KOPT-K1 (cell line): ENCODE data around the gene ANKFN1.

ENCODE experiments used
- H3K27ac ChIP-seq: fragments of 200-600 bp; sonication (generic); 2 replicates; pipeline ENCODE4 v1.5.1; 2016; ENCODE audit warnings: antibody characterized with exemption, mild to moderate bottlenecking, low read depth, low read length; ENCODE audit not compliant: poor library complexity, severe bottlenecking
- H3K36me3 ChIP-seq: fragments of 200-600 bp; sonication (generic); 2 replicates; pipeline ENCODE4 v1.5.1; 2017; ENCODE audit warnings: antibody characterized with exemption, mild to moderate bottlenecking, low read length, moderate library complexity; ENCODE audit not compliant: insufficient read depth
- H3K9me3 ChIP-seq: fragments of 200-600 bp; sonication (generic); 2 replicates; pipeline ENCODE4 v1.5.1; 2017; ENCODE audit warnings: antibody characterized with exemption, low read length, mild to moderate bottlenecking; ENCODE audit not compliant: insufficient read depth, poor library complexity, severe bottlenecking

Gene ANKFN1

GRCh38 chr17:56475116-56475515, 321.8 kb downstream of the ANKFN1 start:
- Histone ChIP-seq H3K36me3 (peaks cover 11% of the 10 kb centered on the region), H3K9me3 (peaks cover 21% of the 10 kb centered on the region), H3K27ac (no peak overlapping the region)

- H3K36me3 ChIP-seq: peaks cover 8% of the 10 kb centered on the region
- H3K27ac ChIP-seq: peak overlapping the region; percentile 8
- H3K9me3 ChIP-seq: peaks cover 7% of the 10 kb centered on the region
Measured at GRCh38 chr17:56478836-56479447, 325.7 kb downstream of the ANKFN1 start.

GRCh38 chr17:56480501-56480900, 327.2 kb downstream of the ANKFN1 start:
- Histone ChIP-seq H3K27ac (no peak overlapping the region), H3K36me3 (peaks cover 5% of the 10 kb centered on the region), H3K9me3 (peaks cover 7% of the 10 kb centered on the region)

- Histone ChIP-seq H3K36me3 (peaks cover 5% of the 10 kb centered on the region), H3K27ac (no peak overlapping the region), H3K9me3 (no peaks in the 10 kb centered on the region)
Measured at GRCh38 chr17:56481659-56482058, 328.4 kb downstream of the ANKFN1 start.

- H3K27ac ChIP-seq: no peak overlapping the region
- no peaks in the 10 kb centered on the region for H3K9me3 ChIP-seq
- peaks cover 5% of the 10 kb centered on the region; the same call in 1 of the 2 replicates for H3K36me3 ChIP-seq
Measured at GRCh38 chr17:56482229-56482628, 329.0 kb downstream of the ANKFN1 start.

GRCh38 chr17:56486732-56487131, 333.5 kb downstream of the ANKFN1 start:
- H3K9me3 ChIP-seq: no peaks in the 10 kb centered on the region
- H3K36me3 ChIP-seq: peaks cover 5% of the 10 kb centered on the region; the same call in 1 of the 2 replicates
- no peak overlapping the region for H3K27ac ChIP-seq

GRCh38 chr17:56488800-56489199, 335.5 kb downstream of the ANKFN1 start:
- Histone ChIP-seq H3K9me3 (no peaks in the 10 kb centered on the region), H3K27ac (no peak overlapping the region), H3K36me3 (no peaks in the 10 kb centered on the region)

GRCh38 chr17:56489980-56490379, 336.7 kb downstream of the ANKFN1 start:
- H3K9me3 ChIP-seq: no peaks in the 10 kb centered on the region

GRCh38 chr17:56495556-56495955, 342.3 kb downstream of the ANKFN1 start:
- no peaks in the 10 kb centered on the region for H3K9me3 ChIP-seq
- H3K27ac ChIP-seq: no peak overlapping the region
- peaks cover 9% of the 10 kb centered on the region; the same call in 1 of the 2 replicates for H3K36me3 ChIP-seq

More at GRCh38 chr17:56489980-56490379, 336.7 kb downstream of the ANKFN1 start:
- no peaks in the 10 kb centered on the region for H3K36me3 ChIP-seq
- no peak overlapping the region for H3K27ac ChIP-seq

- H3K36me3 ChIP-seq: peaks cover 10% of the 10 kb centered on the region; the same call in 1 of the 2 replicates
- H3K9me3 ChIP-seq: no peaks in the 10 kb centered on the region
- no peak overlapping the region for H3K27ac ChIP-seq
Measured at GRCh38 chr17:56497132-56497531, 343.9 kb downstream of the ANKFN1 start.

GRCh38 chr17:56499799-56500388, 346.6 kb downstream of the ANKFN1 start:
- H3K27ac ChIP-seq: no peak overlapping the region
- H3K9me3 ChIP-seq: no peaks in the 10 kb centered on the region
- H3K36me3 ChIP-seq: peaks cover 19% of the 10 kb centered on the region; the same call in 1 of the 2 replicates

- no peak overlapping the region for H3K27ac ChIP-seq
- no peaks in the 10 kb centered on the region for H3K9me3 ChIP-seq
- H3K36me3 ChIP-seq: peaks cover 19% of the 10 kb centered on the region; the same call in 1 of the 2 replicates
Measured at GRCh38 chr17:56502120-56502654, 348.9 kb downstream of the ANKFN1 start.

- 0 out of 2 replicates have a peak, but pooled peaks cover 12% of the 10 kb centered on the region for H3K36me3 ChIP-seq
- no peaks in the 10 kb centered on the region for H3K9me3 ChIP-seq
- no peak overlapping the region for H3K27ac ChIP-seq
Measured at GRCh38 chr17:56505154-56505756, 352.0 kb downstream of the ANKFN1 start.

- H3K36me3 ChIP-seq: 0 out of 2 replicates have a peak, but pooled peaks cover 19% of the 10 kb centered on the region
Measured at GRCh38 chr17:56506349-56506748, 353.1 kb downstream of the ANKFN1 start.

GRCh38 chr17:56510554-56511342, 357.5 kb downstream of the ANKFN1 start:
- H3K36me3 ChIP-seq: 0 out of 2 replicates have a peak, but pooled peaks cover 9% of the 10 kb centered on the region
- no peaks in the 10 kb centered on the region for H3K9me3 ChIP-seq
- no peak overlapping the region for H3K27ac ChIP-seq

More at GRCh38 chr17:56506349-56506748, 353.1 kb downstream of the ANKFN1 start:
- Histone ChIP-seq H3K27ac (no peak overlapping the region), H3K9me3 (no peaks in the 10 kb centered on the region)
